Midbrain (tissue), 1 donor: ENCODE measurements around the gene DOK1.

Experiments used
- DNase-seq: peaks from one replicate; lab custom pipeline; 2025; lab: John Stamatoyannopoulos, UW

The DOK1 gene

DNA sequence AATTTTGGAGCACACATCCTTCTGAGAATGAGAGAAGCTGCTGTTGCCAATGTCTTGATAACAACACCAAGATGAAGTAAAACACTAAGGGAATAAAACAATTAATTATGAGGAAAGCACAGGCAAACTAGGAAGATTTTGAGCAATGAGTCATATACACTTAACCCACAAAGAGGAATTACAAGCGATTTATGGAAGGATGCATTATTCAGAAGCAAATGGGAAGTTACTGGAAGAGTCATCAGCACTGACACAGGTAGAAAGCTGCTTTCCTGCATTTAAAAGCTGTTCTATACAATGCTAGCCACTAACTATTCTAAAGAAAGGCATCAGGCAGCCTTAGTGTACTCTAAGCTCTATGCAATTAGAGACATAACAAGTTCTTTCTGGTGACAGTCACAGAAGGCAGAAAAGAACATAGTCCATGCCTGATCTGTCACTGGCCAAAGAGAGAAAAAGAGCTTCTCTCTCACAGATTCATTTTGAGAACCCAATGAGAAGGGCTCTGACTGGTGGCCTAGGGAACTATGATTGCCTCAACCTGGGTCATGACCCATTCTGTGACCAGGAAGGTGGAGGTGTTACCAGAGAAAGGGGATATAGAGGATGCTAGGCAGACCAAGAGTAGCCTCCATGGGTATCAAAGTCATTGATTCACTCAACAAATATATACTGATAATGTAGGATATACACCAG lies 48.2 kb downstream of the DOK1 start:
- no peak for DNase-seq

DNA sequence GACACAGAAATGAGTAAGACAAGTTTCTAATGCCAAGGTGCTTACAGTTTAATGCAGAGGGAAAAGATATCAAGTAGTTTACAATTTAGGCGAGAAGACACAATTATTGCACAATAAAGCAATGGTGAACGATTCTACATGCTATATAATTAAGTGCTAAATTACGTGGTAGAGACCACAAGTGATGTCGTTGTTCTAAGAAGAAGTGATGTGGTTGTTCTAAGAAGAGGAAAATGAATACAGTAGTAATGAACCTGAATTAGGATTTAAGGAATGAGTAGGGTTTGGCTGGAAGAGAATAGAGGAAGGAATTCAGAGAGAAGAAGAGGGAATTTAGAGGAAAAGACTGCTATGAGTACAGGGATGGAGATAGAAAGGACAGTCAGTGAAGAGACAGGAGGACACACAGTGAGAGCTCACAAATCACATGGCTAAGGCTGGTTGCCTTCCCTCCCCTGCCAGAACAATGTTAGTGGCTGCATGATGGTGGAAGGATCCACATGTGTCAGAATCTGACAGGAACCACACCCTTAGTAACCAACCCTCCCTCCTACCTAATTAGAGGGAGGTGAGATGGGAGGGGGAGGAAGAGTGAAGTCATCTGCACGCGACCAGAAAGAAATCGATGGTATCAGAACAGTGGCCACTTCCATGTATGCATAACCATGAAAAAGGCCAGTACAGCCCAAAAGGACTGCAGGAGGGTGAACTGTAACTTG lies 48.9 kb downstream of the DOK1 start:
- DNase-seq = no peak

DNA sequence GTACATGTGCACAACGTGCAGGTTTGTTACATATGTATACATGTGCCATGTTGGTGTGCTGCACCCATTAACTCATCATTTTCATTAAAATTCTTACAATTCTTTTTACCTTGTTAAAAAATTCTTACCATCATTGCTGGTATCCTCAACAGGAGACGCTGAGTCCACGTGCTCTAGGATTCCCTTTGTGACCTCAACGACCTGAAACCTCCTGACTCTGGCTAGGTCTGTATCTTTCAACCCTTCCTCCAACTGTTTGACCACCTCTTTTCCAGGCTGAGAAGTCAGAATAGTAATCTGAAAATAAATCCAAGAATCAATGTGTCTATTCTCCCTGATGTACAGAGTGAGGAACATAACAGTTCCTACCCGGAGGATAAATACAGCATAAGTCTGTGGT lies 52.4 kb downstream of the DOK1 start:
- no peak for DNase-seq
